Measurements from ENCODE around the gene NFIA. TPM values are rescaled to one million over a fixed set of nuclear protein-coding genes. Genes with fewer than 3 reads are reported as not detected.

NFIA gene
- polyA plus RNA-seq, 4 donors = 1.6 to 9.7 (median 4.9) TPM

DNA sequence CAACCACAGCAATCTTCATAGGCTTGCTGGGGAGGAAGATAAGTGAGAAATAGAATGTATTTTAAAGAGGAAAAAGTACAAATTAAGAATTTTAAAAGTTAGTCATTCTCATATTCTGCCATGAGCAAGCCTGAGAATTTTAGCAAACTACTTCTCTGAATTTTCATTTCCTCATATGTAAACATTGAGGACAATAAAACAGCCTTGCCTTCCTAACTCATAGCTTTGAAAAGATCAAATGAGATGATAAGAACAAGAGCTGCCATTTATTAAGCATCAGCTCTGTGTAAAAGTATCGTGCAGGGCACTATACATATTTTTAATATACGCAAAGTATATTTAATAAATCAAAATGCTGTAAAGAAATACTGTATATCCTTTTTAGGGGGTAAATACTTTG is 286.0 kb downstream of the NFIA start:
- H3K9me3 ChIP-seq (ENCODE audit: control insufficient read depth in 2 of 2, insufficient read depth in 1 of 2, low read depth in 1 of 2, low read length in 1 of 2) = no peaks in the 10 kb centered on the region
- 88 to 91% (median 88%) methylated on average over 2 of the region's 2 CpGs for WGBS, 3 donors
- no peaks in the 10 kb centered on the region for H3K27me3 ChIP-seq (ENCODE audit: control insufficient read depth in 3 of 3, insufficient read depth in 3 of 3, low read length in 3 of 3)
- no peak overlapping the region for H3K27ac ChIP-seq (ENCODE audit: low read depth in 1 of 3, low read length in 2 of 3)
- no peaks in the 10 kb centered on the region for H3K4me1 ChIP-seq (ENCODE audit: control insufficient read depth in 3 of 3, insufficient read depth in 2 of 3, low read depth in 1 of 3, low read length in 2 of 3)
- H3K4me3 ChIP-seq (ENCODE audit: low read depth in 1 of 3, low read length in 3 of 3) = no peak overlapping the region
- FAIRE-seq (no peak), DNase-seq (no peak)
- H3K36me3 ChIP-seq (ENCODE audit: control insufficient read depth in 3 of 3, insufficient read depth in 2 of 3, low read depth in 1 of 3, low read length in 3 of 3) = peaks cover 0 to 5% (median 0%) of the 10 kb centered on the region in 3 donors

DNA sequence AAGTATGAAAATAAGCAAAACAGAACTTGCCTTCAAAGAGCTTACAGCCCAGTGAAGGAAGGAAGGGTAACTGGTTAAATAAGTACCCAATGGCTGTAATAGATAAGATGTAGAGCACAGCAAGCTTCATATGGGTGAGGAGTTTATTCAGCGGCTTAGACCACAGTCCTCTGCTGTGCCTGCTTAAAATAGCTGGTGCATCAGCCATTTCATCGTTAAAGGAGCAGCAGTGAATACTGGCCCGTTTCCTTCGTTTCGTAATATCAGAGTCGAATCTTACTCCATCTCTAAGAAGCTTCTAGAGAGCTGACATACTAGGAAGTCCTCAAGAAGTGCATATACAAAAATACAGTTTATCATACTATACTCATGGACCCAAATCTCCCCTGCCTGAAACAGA is 286.5 kb downstream of the NFIA start:
- Histone ChIP-seq H3K4me3 (ENCODE audit: low read depth in 1 of 3, low read length in 3 of 3) (no peak overlapping the region), H3K4me1 (ENCODE audit: control insufficient read depth in 3 of 3, insufficient read depth in 2 of 3, low read depth in 1 of 3, low read length in 2 of 3) (no peaks in the 10 kb centered on the region), H3K36me3 (ENCODE audit: control insufficient read depth in 3 of 3, insufficient read depth in 2 of 3, low read depth in 1 of 3, low read length in 3 of 3) (peaks cover 0 to 5% (median 0%) of the 10 kb centered on the region in 3 donors), H3K27ac (ENCODE audit: low read depth in 1 of 3, low read length in 2 of 3) (no peak overlapping the region), H3K27me3 (ENCODE audit: control insufficient read depth in 3 of 3, insufficient read depth in 3 of 3, low read length in 3 of 3) (no peaks in the 10 kb centered on the region), H3K9me3 (ENCODE audit: control insufficient read depth in 2 of 2, insufficient read depth in 1 of 2, low read depth in 1 of 2, low read length in 1 of 2) (no peaks in the 10 kb centered on the region)
- WGBS, 3 donors = 87 to 95% (median 95%) methylated on average over 6 of the region's 6 CpGs
- FAIRE-seq = no peak
- DNase-seq = no peak

DNA sequence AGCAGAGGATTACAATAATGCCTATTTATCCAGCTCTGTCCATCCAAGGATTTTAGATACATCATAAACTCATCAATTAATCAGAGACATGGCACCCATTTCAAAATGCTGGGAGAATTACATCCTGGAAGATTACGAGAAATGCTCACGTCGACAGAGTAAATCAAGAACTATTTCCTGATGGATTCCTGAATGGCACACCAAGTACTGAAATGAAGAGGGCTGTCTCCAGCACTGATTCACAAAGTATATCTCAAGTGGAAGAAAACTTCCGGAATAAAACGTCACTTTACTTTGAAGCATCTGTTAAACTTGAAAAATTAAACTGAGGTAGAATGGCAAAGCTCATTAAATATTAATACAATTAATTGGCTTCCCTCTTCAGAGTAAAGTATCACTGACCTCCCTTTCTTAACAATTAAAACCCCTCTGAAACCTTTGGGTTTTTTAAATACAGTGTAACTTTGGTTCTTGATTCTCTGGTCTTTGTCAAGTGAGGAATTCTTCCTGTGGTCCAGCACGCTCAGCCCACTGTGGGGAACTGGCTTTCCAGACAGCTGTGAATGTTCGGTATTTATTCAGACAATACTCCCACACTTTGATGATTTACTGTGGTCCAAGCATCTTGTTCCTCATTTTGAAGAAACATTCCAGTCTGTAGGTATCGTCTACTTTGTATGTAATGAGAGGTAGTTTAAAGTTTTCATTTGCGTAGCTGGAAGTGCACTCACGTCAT is 288.0 kb downstream of the NFIA start:
- no peak for FAIRE-seq
- no peaks in the 10 kb centered on the region for H3K4me1 ChIP-seq (ENCODE audit: control insufficient read depth in 3 of 3, insufficient read depth in 2 of 3, low read depth in 1 of 3, low read length in 2 of 3)
- H3K4me3 ChIP-seq (ENCODE audit: low read depth in 1 of 3, low read length in 3 of 3) = no peak overlapping the region
- DNase-seq = no peak
- WGBS, 3 donors = 91 to 98% (median 97%) methylated on average over 10 of the region's 10 CpGs
- peaks cover 0 to 2% (median 0%) of the 10 kb centered on the region in 3 donors for H3K36me3 ChIP-seq (ENCODE audit: control insufficient read depth in 3 of 3, insufficient read depth in 2 of 3, low read depth in 1 of 3, low read length in 3 of 3)
- no peaks in the 10 kb centered on the region for H3K9me3 ChIP-seq (ENCODE audit: control insufficient read depth in 2 of 2, insufficient read depth in 1 of 2, low read depth in 1 of 2, low read length in 1 of 2)
- no peak overlapping the region for H3K27ac ChIP-seq (ENCODE audit: low read depth in 1 of 3, low read length in 2 of 3)
- no peaks in the 10 kb centered on the region for H3K27me3 ChIP-seq (ENCODE audit: control insufficient read depth in 3 of 3, insufficient read depth in 3 of 3, low read length in 3 of 3)

DNA sequence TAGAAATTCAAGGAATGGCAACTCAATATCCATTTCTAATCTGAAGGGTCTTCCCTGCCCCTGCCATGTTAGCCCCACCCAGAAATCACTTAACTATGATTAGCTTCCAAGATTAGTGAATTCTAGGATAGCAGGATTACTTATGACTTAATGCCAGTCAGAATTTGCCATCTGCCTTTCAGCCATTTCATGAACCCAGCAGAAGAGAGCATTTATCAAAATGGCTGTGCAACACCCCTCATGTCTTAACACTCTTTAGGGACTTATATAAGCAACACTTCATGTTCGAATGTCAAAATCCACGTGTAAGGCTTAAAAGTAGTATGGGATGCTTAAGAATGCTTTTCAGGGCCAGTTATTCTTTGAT is 288.5 kb downstream of the NFIA start:
- FAIRE-seq (no peak), DNase-seq (no peak)
- Histone ChIP-seq H3K36me3 (ENCODE audit: control insufficient read depth in 3 of 3, insufficient read depth in 2 of 3, low read depth in 1 of 3, low read length in 3 of 3) (peaks cover 0 to 2% (median 0%) of the 10 kb centered on the region in 3 donors), H3K9me3 (ENCODE audit: control insufficient read depth in 2 of 2, insufficient read depth in 1 of 2, low read depth in 1 of 2, low read length in 1 of 2) (no peaks in the 10 kb centered on the region), H3K4me3 (ENCODE audit: low read depth in 1 of 3, low read length in 3 of 3) (no peak overlapping the region), H3K27ac (ENCODE audit: low read depth in 1 of 3, low read length in 2 of 3) (no peak overlapping the region), H3K4me1 (ENCODE audit: control insufficient read depth in 3 of 3, insufficient read depth in 2 of 3, low read depth in 1 of 3, low read length in 2 of 3) (no peaks in the 10 kb centered on the region), H3K27me3 (ENCODE audit: control insufficient read depth in 3 of 3, insufficient read depth in 3 of 3, low read length in 3 of 3) (no peaks in the 10 kb centered on the region)
- 90 to 94% (median 91%) methylated on average over 2 of the region's 2 CpGs for WGBS, 3 donors

DNA sequence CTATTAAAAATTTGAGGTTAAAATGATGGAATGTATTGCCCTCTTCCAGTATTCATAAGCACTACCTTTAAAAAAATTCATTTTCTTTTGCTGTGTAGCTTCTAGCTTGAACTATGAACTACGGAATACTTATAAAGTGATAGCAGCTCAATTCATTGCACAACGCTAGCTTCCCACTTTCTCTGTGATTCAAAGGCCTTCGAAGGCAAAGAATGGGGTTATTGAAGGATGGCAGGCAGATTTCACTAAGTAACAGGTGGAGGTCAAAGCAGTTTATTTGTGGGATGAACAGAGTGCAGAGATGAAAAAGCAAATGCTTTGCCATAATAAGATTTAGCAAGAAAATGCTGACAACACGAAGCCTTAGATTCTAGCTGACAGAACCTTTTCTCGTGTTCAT is 290.6 kb downstream of the NFIA start:
- Histone ChIP-seq H3K27ac (ENCODE audit: low read depth in 1 of 3, low read length in 2 of 3) (no peak overlapping the region), H3K36me3 (ENCODE audit: control insufficient read depth in 3 of 3, insufficient read depth in 2 of 3, low read depth in 1 of 3, low read length in 3 of 3) (peaks cover 0 to 2% (median 2%) of the 10 kb centered on the region in 3 donors), H3K4me1 (ENCODE audit: control insufficient read depth in 3 of 3, insufficient read depth in 2 of 3, low read depth in 1 of 3, low read length in 2 of 3) (no peaks in the 10 kb centered on the region), H3K27me3 (ENCODE audit: control insufficient read depth in 3 of 3, insufficient read depth in 3 of 3, low read length in 3 of 3) (no peaks in the 10 kb centered on the region), H3K4me3 (ENCODE audit: low read depth in 1 of 3, low read length in 3 of 3) (no peak overlapping the region), H3K9me3 (ENCODE audit: control insufficient read depth in 2 of 2, insufficient read depth in 1 of 2, low read depth in 1 of 2, low read length in 1 of 2) (no peaks in the 10 kb centered on the region)
- DNase-seq = peak in 1 of 2 donors; percentile 17
- 91 to 95% (median 95%) methylated on average over 5 of the region's 5 CpGs for WGBS, 3 donors
- FAIRE-seq = no peak

DNA sequence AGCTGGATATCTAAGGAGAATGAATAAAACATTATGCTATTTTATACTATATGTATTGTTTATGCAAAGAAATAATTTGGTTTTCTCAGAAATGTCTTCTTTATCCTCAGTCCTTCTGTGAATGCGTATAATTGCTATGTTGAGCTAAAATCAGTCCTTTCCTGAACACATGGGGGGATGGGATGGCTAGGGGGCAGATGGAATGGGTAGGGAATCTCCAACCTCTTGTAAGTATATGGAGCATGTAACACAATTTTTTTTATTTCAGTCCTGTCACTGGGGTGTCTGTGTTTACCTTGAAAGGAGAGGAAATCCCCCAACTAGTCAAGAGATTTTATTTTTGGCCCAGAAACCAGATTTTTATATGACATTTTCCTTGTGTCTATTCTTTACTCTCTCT is 291.8 kb downstream of the NFIA start:
- H3K36me3 ChIP-seq (ENCODE audit: control insufficient read depth in 3 of 3, insufficient read depth in 2 of 3, low read depth in 1 of 3, low read length in 3 of 3) = peaks cover 0 to 2% (median 0%) of the 10 kb centered on the region in 3 donors
- FAIRE-seq (no peak), DNase-seq (no peak)
- no peaks in the 10 kb centered on the region for H3K27me3 ChIP-seq (ENCODE audit: control insufficient read depth in 3 of 3, insufficient read depth in 3 of 3, low read length in 3 of 3)
- H3K4me3 ChIP-seq (ENCODE audit: low read depth in 1 of 3, low read length in 3 of 3) = no peak overlapping the region
- 93 to 100% (median 97%) methylated on average over 1 of the region's 1 CpG for WGBS, 3 donors
- H3K4me1 ChIP-seq (ENCODE audit: control insufficient read depth in 3 of 3, insufficient read depth in 2 of 3, low read depth in 1 of 3, low read length in 2 of 3) = no peaks in the 10 kb centered on the region
- no peaks in the 10 kb centered on the region for H3K9me3 ChIP-seq (ENCODE audit: control insufficient read depth in 2 of 2, insufficient read depth in 1 of 2, low read depth in 1 of 2, low read length in 1 of 2)
- H3K27ac ChIP-seq (ENCODE audit: low read depth in 1 of 3, low read length in 2 of 3) = no peak overlapping the region

DNA sequence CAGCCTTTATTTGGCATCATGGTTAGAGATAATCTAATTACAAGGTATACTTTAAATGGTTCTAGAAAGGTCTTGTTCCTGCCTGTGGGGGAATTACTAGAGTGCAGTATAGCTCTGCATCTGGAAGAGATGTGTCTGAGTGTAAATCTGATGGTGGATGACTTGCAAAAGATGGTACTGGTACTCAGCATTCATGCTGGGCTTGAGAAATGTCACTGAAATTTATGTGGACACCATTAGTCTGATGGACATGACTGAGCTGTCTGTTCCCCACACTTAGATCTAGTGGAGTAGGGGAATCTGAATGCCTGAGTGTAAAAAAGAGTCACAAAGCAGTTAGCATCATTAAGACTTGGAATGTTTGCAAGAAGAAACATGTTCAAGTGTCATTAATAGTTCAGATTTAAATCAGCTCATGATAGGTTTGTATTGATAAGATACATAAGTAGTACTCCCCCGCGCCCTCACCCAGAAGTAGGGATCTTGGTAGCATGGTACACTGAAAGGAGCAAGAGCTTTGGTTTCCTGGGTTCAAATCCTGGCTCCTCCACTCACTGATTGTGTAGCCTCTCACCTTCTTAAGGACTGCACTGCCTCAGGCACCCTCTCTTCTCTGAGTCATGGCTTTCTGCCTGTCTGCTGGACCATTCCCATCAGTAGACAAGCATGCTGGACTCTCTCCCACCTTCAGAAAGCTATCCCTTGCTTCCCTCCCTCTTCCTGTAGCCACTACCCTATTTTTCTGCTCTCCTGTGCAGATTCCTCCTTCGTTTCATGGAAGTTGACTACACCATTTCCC is 292.9 kb downstream of the NFIA start:
- H3K36me3 ChIP-seq (ENCODE audit: control insufficient read depth in 3 of 3, insufficient read depth in 2 of 3, low read depth in 1 of 3, low read length in 3 of 3) = peaks cover 0 to 2% (median 0%) of the 10 kb centered on the region in 3 donors
- WGBS, 3 donors = 90 to 96% (median 93%) methylated on average over 3 of the region's 3 CpGs
- H3K27me3 ChIP-seq (ENCODE audit: control insufficient read depth in 3 of 3, insufficient read depth in 3 of 3, low read length in 3 of 3) = no peaks in the 10 kb centered on the region
- no peaks in the 10 kb centered on the region for H3K4me1 ChIP-seq (ENCODE audit: control insufficient read depth in 3 of 3, insufficient read depth in 2 of 3, low read depth in 1 of 3, low read length in 2 of 3)
- DNase-seq (no peak), FAIRE-seq (no peak)
- H3K4me3 ChIP-seq (ENCODE audit: low read depth in 1 of 3, low read length in 3 of 3) = no peak overlapping the region
- H3K27ac ChIP-seq (ENCODE audit: low read depth in 1 of 3, low read length in 2 of 3) = no peak overlapping the region
- H3K9me3 ChIP-seq (ENCODE audit: control insufficient read depth in 2 of 2, insufficient read depth in 1 of 2, low read depth in 1 of 2, low read length in 1 of 2) = no peaks in the 10 kb centered on the region

DNA sequence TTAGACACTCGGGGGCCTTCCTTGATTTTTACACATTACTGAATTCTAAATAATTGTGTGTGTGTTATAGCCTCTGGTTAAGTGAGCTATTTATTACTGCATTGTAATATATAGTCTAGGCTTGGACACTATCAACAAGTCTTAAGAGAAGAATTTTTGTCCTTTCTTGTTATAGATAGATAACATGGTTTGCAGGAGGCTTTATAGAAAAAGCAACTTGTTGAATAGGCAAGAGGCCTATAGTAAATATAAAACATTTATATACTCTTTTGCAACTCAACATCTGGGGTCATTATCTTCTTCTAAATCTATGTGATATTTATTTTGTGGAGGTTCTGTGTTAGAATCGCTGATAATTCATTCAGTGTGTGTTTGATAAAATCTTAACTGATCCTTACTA is 293.8 kb downstream of the NFIA start:
- DNase-seq (no peak), FAIRE-seq (no peak)
- H3K27ac ChIP-seq (ENCODE audit: low read depth in 1 of 3, low read length in 2 of 3) = no peak overlapping the region
- WGBS, 3 donors = 94 to 97% (median 95%) methylated on average over 2 of the region's 2 CpGs
- no peak overlapping the region for H3K4me3 ChIP-seq (ENCODE audit: low read depth in 1 of 3, low read length in 3 of 3)
- no peaks in the 10 kb centered on the region for H3K4me1 ChIP-seq (ENCODE audit: control insufficient read depth in 3 of 3, insufficient read depth in 2 of 3, low read depth in 1 of 3, low read length in 2 of 3)
- H3K9me3 ChIP-seq (ENCODE audit: control insufficient read depth in 2 of 2, insufficient read depth in 1 of 2, low read depth in 1 of 2, low read length in 1 of 2) = no peaks in the 10 kb centered on the region
- peaks cover 0 to 2% (median 0%) of the 10 kb centered on the region in 3 donors for H3K36me3 ChIP-seq (ENCODE audit: control insufficient read depth in 3 of 3, insufficient read depth in 2 of 3, low read depth in 1 of 3, low read length in 3 of 3)
- H3K27me3 ChIP-seq (ENCODE audit: control insufficient read depth in 3 of 3, insufficient read depth in 3 of 3, low read length in 3 of 3) = no peaks in the 10 kb centered on the region

All from small intestine (tissue), 7 donors.